Activated gamma-delta T cell treated with Interleukin-2 at 50 U/mL for 16 hours (primary cell): Measurements from ENCODE around the gene AP1S1.
"Not testable (repeated sequence)": the region's sequence is repeated elsewhere in the genome, so short reads cannot be mapped to it uniquely, and the experiment has no call there.

Source experiments
- DNase-seq: peaks from one replicate; pipeline ENCODE4 v3.0.0-alpha.2; 2020

AP1S1 gene

GRCh38 chr7:101171442-101171837 is 17.2 kb downstream of the AP1S1 start:
- no peak for DNase-seq

GRCh38 chr7:101172005-101172853 is 18.0 kb downstream of the AP1S1 start:
- DNase-seq = no peak

- DNase-seq = no peak
These were observed 18.8 kb downstream of the AP1S1 start for GRCh38 chr7:101172854-101173751.

- peak; percentile 51 for DNase-seq
These were observed 19.5 kb downstream of the AP1S1 start for GRCh38 chr7:101173752-101174244.

GRCh38 chr7:101174322-101174854 is 20.1 kb downstream of the AP1S1 start:
- no peak for DNase-seq

GRCh38 chr7:101175664-101176063 is 21.4 kb downstream of the AP1S1 start:
- DNase-seq = no peak

GRCh38 chr7:101177644-101178043 is 23.4 kb downstream of the AP1S1 start:
- DNase-seq = no peak

GRCh38 chr7:101179117-101179516 is 24.8 kb downstream of the AP1S1 start:
- no peak for DNase-seq

GRCh38 chr7:101179713-101180112 is 25.4 kb downstream of the AP1S1 start:
- DNase-seq = no peak

- no peak for DNase-seq
These were observed 26.0 kb downstream of the AP1S1 start, which contains the start of gene NAT16 for GRCh38 chr7:101180130-101180755. TSS of gene NAT16 (minus strand) at chr7:101180293. CDS start at chr7:101174807, 5,486 bp downstream.

- no peak for DNase-seq
These were observed 31.1 kb downstream of the AP1S1 start for GRCh38 chr7:101185258-101185839.

GRCh38 chr7:101186194-101186593 is 31.9 kb downstream of the AP1S1 start:
- DNase-seq = no peak

- no peak for DNase-seq
These were observed 32.7 kb downstream of the AP1S1 start for GRCh38 chr7:101186844-101187428.

- no peak for DNase-seq
These were observed 34.8 kb downstream of the AP1S1 start for GRCh38 chr7:101189109-101189508.

- DNase-seq = no peak
These were observed 41.6 kb downstream of the AP1S1 start for GRCh38 chr7:101195884-101196283.

GRCh38 chr7:101197991-101198390 is 43.7 kb downstream of the AP1S1 start:
- DNase-seq = no peak

- no peak for DNase-seq
These were observed 44.2 kb downstream of the AP1S1 start for GRCh38 chr7:101198476-101198875.

- not testable (repeated sequence) for DNase-seq
These were observed 45.2 kb downstream of the AP1S1 start for GRCh38 chr7:101199522-101199921.

- no peak for DNase-seq
These were observed 46.2 kb downstream of the AP1S1 start for GRCh38 chr7:101200504-101200861.

- no peak for DNase-seq
These were observed 46.8 kb downstream of the AP1S1 start, which contains the start of gene MOGAT3 for GRCh38 chr7:101200862-101201599. TSS of gene MOGAT3 (minus strand) at chr7:101201036. CDS start at chr7:101200854, 182 bp downstream.
